GM12875 (cell line): ENCODE measurements around the gene GPR78.

Experiments
- H3K4me3 ChIP-seq: one replicate; pipeline ENCODE4 v1.5.1; 2011; ENCODE audit warnings: low read depth, low read length, control low read depth
- CTCF ChIP-seq: IDR thresholded peaks from 2 replicates; pipeline ENCODE4 v1.5.1; 2011; ENCODE audit warnings: low read depth, mild to moderate bottlenecking, control low read depth, inconsistent platforms, low read length, moderate library complexity, borderline replicate concordance; ENCODE audit not compliant: insufficient read depth

GPR78 gene

DNA sequence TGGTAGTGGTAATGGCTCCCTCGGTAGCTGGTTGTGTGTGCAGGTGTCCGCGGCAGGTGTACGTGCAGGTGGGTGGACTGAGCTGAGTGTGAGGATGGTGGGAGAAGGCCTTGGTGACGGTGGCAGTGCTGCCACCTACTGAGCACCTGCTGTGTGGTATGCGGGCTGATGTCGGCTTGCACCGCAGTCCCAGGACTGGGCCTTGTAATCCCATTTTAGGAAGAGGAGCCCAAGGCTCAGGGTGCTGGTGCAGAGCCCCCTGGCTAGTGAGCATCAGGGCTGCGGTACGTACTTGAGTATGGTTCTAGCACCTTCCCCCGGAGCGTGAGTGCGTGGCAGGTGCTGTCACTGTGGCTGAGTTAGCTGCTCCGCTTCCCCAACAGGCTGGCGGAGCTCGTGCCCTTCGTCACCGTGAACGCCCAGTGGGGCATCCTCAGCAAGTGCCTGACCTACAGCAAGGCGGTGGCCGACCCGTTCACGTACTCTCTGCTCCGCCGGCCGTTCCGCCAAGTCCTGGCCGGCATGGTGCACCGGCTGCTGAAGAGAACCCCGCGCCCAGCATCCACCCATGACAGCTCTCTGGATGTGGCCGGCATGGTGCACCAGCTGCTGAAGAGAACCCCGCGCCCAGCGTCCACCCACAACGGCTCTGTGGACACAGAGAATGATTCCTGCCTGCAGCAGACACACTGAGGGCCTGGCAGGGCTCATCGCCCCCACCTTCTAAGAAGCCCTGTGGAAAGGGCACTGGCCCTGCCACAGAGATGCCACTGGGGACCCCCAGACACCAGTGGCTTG is 6.7 kb downstream of the GPR78 start:
- no peak; the same call in 1 of the 2 replicates for TF ChIP-seq CTCF
- H3K4me3 ChIP-seq: no peak overlapping the region

DNA sequence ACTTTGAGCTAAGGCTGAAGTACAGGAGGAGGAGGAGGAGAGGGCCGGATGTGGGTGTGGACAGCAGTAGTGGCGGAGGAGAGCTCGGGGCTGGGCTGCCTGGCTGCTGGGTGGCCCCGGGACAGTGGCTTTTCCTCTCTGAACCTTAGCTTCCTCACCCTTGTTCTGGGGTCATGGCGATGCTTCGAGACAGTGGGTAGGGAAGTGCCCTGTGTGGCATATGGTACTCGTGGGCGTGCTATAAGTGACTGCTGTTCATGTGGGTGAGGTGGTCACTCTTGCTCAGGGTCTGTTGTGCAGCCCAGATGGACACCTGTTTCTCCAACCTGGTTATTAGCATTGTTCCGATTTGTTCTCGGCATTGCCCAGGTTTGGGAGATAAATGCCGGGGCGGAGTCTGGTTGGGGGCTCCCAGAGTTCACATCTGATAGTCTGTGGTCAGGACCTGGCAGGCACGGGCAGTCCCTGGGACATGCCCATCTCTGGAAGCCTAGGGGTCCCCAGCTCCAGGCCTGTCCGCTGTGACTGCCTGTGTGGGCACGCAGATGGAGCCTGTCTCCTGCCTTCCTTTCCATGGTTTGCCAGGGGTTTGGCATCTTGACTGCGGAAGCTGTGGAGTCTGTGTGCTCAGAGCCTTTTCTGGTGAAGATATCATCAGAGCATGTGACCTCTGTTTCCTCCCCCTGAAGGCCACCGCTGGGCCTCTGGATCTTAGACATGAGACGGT is 7.4 kb downstream of the GPR78 start:
- TF ChIP-seq CTCF: no peak
- H3K4me3 ChIP-seq: no peak overlapping the region

DNA sequence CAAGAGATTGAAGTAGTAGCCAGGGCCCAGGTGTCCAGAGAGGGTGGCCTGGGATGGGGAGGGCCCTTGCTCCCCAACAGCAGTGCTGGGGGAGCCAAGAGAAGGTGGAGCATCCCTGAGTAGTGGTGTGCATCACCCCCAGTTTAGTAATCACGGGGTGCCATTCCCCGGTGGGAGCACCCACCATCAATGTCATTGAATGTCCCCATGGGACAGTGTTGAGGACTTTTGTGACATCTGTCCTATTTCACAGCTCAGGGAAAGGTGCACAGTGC is 7.9 kb downstream of the GPR78 start:
- no peak for TF ChIP-seq CTCF
- no peak overlapping the region for H3K4me3 ChIP-seq

DNA sequence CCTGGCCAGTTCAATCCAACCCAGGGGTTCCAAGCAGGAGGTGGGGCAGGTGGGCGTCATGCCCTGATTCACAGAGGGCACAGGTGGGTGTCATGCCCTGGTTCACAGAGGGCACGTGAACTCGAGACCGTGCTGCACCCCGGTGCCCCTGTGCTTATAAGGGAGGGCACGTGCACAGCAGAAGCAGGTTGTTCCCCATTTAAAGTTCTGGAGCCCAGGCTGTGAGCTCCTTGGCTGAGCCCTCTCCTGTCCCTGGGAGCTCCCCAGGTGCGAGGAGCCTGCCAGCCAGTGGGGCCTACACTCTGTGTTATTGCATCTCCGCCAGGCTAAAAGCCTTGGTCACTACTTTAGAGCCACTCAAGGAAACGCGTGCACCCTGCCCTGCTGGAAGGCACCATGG is 9.1 kb downstream of the GPR78 start:
- H3K4me3 ChIP-seq: no peak overlapping the region
- TF ChIP-seq CTCF: no peak

DNA sequence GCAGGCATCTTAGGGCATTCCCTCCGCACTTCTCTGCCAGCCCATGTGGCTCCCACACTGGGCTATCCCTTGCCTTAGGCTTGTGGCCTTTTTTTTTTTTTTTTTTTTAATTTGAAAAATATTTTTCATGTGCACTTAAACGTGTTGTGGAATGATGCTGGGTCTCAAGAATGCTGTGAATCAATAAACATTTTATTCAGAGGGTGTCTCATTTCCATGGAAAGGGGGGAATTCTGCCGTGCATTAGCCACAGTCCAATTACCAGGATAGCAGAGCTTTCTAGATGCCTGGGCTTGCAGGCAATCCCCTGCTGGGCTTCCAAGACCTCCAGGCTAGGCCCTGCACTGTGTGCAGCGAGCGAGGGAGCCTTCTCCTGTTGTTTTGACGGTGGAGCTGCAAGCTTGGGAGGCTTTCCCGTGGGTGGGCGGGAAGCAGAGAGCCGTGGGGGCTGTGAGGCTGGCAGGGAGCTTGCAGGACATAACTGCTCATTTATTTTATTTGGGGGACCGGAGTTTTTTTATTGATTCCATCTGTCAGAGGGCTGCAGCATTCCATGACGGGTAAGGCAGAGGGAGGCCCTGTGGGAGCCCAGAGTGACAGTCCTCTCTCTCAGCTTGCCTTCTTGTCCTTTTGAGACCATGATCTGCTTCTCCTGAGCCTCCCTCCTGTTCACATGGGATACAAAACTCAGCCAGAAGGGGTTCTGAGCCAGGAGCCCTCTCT is 9.8 kb downstream of the GPR78 start:
- H3K4me3 ChIP-seq: no peak overlapping the region
- TF ChIP-seq CTCF: no peak

DNA sequence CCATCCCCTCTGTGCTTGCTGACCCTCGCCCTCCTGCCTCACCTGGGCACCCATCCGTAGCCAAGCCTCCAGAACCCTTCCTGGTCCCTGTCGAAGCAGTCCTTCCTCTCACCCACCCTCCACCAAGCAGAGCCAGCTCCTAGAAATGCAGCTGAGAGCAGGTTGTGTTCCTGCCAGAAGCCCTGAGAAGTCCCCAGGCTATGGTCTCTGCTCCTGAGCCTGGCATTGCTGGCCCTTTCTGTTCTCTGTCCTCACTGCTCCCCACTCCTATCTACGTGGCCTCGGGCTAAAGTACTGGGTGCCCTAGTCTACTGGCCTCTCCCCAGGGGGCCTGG is 10.3 kb downstream of the GPR78 start:
- no peak for TF ChIP-seq CTCF
- no peak overlapping the region for H3K4me3 ChIP-seq
